Coronary artery (tissue), 2 donors: ENCODE measurements around the gene FNDC11.
"Not testable (repeated sequence)": the region's sequence is repeated elsewhere in the genome, so short reads cannot be mapped to it uniquely, and the experiment has no call there.

Experiments
- DNase-seq: peaks from one replicate; pipeline ENCODE4 v3.0.0-alpha.2; 2017; ENCODE audit warnings: low spot score
- H3K27ac ChIP-seq, 2 donors: fragments of 200-600 bp; sonication (generic); one replicate each; pipeline ENCODE4 v1.5.1; 2016 to 2019
- H3K4me3 ChIP-seq: fragments of 200-600 bp; sonication (generic); 2 replicates; pipeline ENCODE4 v1.5.1; 2016; ENCODE audit warnings: mild to moderate bottlenecking, moderate library complexity
- CTCF ChIP-seq: fragments of 200-600 bp; sonication (generic); IDR thresholded peaks from one replicate; pipeline ENCODE4 v1.5.1; 2019; ENCODE audit warnings: antibody characterized with exemption

The FNDC11 gene

GRCh38 chr20:63595416-63596127 lies 41.6 kb downstream of the FNDC11 start:
- DNase-seq: no peak
- no peak for TF ChIP-seq CTCF
- no peak overlapping the region for H3K27ac ChIP-seq
- H3K4me3 ChIP-seq: no peak overlapping the region

GRCh38 chr20:63596423-63596822 lies 42.5 kb downstream of the FNDC11 start:
- DNase-seq: no peak
- TF ChIP-seq CTCF: no peak
- no peak overlapping the region for H3K4me3 ChIP-seq
- H3K27ac ChIP-seq: no peak overlapping the region

- no peak for TF ChIP-seq CTCF
Measured at GRCh38 chr20:63597651-63598478, 43.9 kb downstream of the FNDC11 start.

DNA sequence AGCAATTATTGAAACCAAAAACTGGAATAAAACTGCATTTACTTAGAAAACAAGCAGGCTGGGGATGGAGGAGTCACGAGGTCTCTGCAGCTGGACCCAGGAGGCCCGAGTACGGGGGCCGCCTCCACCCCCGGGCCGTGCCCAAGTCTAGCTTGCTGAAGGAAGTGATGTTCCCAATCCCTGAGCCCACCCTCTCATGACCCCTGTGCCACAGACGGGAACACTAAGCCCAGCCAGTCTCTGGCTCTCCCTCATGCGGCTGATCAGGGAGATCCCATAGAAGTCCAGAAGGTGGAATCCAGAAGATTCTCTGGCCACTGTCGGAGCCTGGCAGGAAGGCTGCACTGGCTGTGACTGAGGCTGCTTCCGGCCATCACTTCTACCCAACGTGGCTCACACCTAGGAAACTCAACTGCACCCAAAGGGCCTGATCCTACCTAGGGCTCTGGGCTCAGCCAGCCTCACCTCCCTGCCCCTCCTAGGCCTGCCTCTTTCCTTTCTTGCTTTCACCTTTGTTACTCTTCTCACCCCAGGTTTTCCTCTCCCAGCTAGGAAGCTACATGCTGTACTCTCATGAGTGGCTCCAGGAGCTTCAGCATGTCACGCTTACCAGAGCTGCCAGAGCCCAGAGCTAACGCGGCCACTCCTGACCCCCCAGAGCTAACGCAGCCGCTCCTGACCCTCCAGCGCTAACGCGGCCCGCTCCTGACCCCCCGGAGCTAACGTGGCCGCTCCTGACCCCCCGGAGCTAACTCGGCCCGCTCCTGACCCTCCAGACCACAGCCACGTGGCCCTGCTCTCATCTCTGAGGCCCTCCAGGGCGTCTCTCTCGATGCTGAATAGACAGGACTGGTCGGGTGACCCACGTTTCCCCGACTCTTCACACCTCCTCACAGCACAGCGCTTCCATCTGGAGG lies 44.8 kb downstream of the FNDC11 start:
- TF ChIP-seq CTCF: no peak
- DNase-seq: no peak
- Histone ChIP-seq H3K27ac (no peak overlapping the region), H3K4me3 (no peak overlapping the region)

More at GRCh38 chr20:63597651-63598478, 43.9 kb downstream of the FNDC11 start:
- no peak overlapping the region for H3K4me3 ChIP-seq
- no peak for DNase-seq
- H3K27ac ChIP-seq: no peak overlapping the region

GRCh38 chr20:63599396-63600050 lies 45.6 kb downstream of the FNDC11 start:
- Histone ChIP-seq H3K4me3 (no peak overlapping the region), H3K27ac (no peak overlapping the region)
- DNase-seq: no peak
- TF ChIP-seq CTCF: no peak

- H3K27ac ChIP-seq, DNase-seq, H3K4me3 ChIP-seq: not testable (repeated sequence)
Measured at GRCh38 chr20:63601679-63602078, 47.7 kb downstream of the FNDC11 start.
